Measurements from ENCODE around the gene C5orf15. TPM values are rescaled to one million over a fixed set of nuclear protein-coding genes. Genes with fewer than 3 reads are reported as not detected.

The C5orf15 gene
- total and polyA plus RNA-seq, 9 of the 15 experiments (the other 6 are each of a cell fraction or from before 2014, with no cell fraction given): 23.3 to 50.7 (median 35.5) TPM

- BruUV-seq (replicated peaks): no TSS peak
- Histone ChIP-seq H2AFZ (ENCODE audit: low read depth, low read length) (no peak overlapping the region), H3K27ac (ENCODE audit: extremely low read depth, low read depth, low read length) (no peak overlapping the region), H3K4me3 (no peak overlapping the region), H3K9ac (ENCODE audit: insufficient read depth in 1 of 2, low read depth in 2 of 2, low read length in 2 of 2) (no peak overlapping the region), H3K36me3 (ENCODE audit: control insufficient read depth, insufficient read depth, low read length) (no peaks in the 10 kb centered on the region), H3K79me2 (ENCODE audit: control insufficient read depth, insufficient read depth, low read length) (no peaks in the 10 kb centered on the region), H3K9me1 (ENCODE audit: control insufficient read depth, insufficient read depth, low read length) (no peaks in the 10 kb centered on the region), H3K4me1 (replicated peaks in 1 of 2; ENCODE audit: control insufficient read depth in 2 of 2, insufficient read depth in 2 of 2, low read length in 2 of 2) (no peaks in the 10 kb centered on the region; a peak in 1 of 5 replicates), H3K4me2 (ENCODE audit: insufficient read depth, low read length) (no peak overlapping the region), H3K9me3 (replicated peaks; ENCODE audit: control insufficient read depth, insufficient read depth, low read depth, low read length) (no peaks in the 10 kb centered on the region), H4K20me1 (replicated peaks; ENCODE audit: control insufficient read depth, insufficient read depth, low read length) (no peaks in the 10 kb centered on the region), H3K27me3 (ENCODE audit: control insufficient read depth in 2 of 2, insufficient read depth in 2 of 2, low read length in 2 of 2) (no peaks in the 10 kb centered on the region)
- ChIA-PET POLR2A (interaction anchor here (0.8 to 1.3 kb wide), 2 partner anchors 9 to 11 kb away, joined by 3 to 4 read pairs; no protein-coding TSS in a partner anchor), CTCF (ENCODE audit: low intra/inter-chr PET ratio) (interaction anchor here (0.5 kb wide), 1 partner anchor 11 kb away, joined by 3 read pairs; no protein-coding TSS in a partner anchor)
- in situ Hi-C loops (cut with MboI): no loop called here
- no peak for FAIRE-seq
- DNase-seq (ENCODE audit: extremely low read depth in 1 of 4, low spot score in 3 of 4): no peak
- intact Hi-C loops (cut with micrococcal nuclease): no loop called here
- TF ChIP-seq, protein P1, sequence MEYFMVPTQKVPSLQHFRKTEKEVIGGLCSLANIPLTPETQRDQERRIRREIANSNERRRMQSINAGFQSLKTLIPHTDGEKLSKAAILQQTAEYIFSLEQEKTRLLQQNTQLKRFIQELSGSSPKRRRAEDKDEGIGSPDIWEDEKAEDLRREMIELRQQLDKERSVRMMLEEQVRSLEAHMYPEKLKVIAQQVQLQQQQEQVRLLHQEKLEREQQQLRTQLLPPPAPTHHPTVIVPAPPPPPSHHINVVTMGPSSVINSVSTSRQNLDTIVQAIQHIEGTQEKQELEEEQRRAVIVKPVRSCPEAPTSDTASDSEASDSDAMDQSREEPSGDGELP (CRISPR knock-in tag; IDR thresholded peaks at IDR 0.05; ENCODE audit: borderline replicate concordance): no peak
- TF ChIP-seq, protein P2, sequence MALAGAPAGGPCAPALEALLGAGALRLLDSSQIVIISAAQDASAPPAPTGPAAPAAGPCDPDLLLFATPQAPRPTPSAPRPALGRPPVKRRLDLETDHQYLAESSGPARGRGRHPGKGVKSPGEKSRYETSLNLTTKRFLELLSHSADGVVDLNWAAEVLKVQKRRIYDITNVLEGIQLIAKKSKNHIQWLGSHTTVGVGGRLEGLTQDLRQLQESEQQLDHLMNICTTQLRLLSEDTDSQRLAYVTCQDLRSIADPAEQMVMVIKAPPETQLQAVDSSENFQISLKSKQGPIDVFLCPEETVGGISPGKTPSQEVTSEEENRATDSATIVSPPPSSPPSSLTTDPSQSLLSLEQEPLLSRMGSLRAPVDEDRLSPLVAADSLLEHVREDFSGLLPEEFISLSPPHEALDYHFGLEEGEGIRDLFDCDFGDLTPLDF (CRISPR knock-in tag; IDR thresholded peaks at IDR 0.05): no peak
- TF ChIP-seq CREB1 (IDR thresholded peaks at IDR 0.05) (no peak), CREB1 (CRISPR knock-in tag; IDR thresholded peaks at IDR 0.05) (no peak), TAF15 (IDR thresholded peaks at IDR 0.05; ENCODE audit: low read depth, low read length) (no peak), NR4A1 (CRISPR knock-in tag; IDR thresholded peaks at IDR 0.05) (no peak), NR4A1 (tag; IDR thresholded peaks at IDR 0.05) (no peak), ZNF24 (IDR thresholded peaks at IDR 0.05) (no peak), ZNF146 (CRISPR knock-in tag; IDR thresholded peaks at IDR 0.05; ENCODE audit: unreplicated experiment) (no peak)
- ATAC-seq: no peak
- 26% methylated on average over 10 of the region's 10 CpGs for WGBS (ENCODE audit: insufficient coverage, low coverage, missing lambda C conversion rate)
These were observed 55.5 kb downstream of the C5orf15 start for GRCh38 chr5:133912951-133913350.

All from K562 (cell line).